Measurements from ENCODE around the gene SLC44A2.

SLC44A2 gene

GRCh38 chr19:10615429-10616023, 9.8 kb upstream of the SLC44A2 start:
- in situ Hi-C loops (cut with MboI; ENCODE audit: low sequenced_read_pairs), result no loop called here

GRCh38 chr19:10617409-10618121, 7.8 kb upstream of the SLC44A2 start:
- in situ Hi-C loops (cut with MboI; ENCODE audit: low sequenced_read_pairs), result no loop called here

GRCh38 chr19:10618846-10619245, 6.5 kb upstream of the SLC44A2 start:
- in situ Hi-C loops (cut with MboI; ENCODE audit: low sequenced_read_pairs), result no loop called here

GRCh38 chr19:10620786-10621185, 4.6 kb upstream of the SLC44A2 start:
- in situ Hi-C loops (cut with MboI; ENCODE audit: low sequenced_read_pairs), result no loop called here

DNA sequence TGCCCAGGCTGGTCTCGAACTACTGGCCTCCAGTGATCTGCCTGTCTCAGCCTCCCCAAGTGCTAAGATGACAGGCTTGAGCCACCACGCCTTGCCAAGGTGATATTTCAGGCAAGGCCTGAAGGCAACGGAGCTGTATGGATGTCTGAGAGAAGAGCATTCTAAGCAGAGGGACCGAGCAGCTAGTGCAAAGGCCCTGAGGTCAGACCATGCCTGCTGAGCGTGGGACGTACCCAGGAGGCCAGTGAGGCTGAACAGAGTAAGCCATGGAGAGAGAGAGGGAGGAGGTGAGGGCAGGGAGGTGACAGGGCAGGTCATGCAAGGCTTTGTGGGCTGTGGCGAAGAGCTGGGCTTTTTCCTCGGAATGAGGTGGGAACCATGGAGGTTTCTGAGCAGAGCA, 3.4 kb upstream of the SLC44A2 start:
- in situ Hi-C loops (cut with MboI; ENCODE audit: low sequenced_read_pairs), result no loop called here

GRCh38 chr19:10624585-10624984, 768 bp upstream of the SLC44A2 start:
- in situ Hi-C loops (cut with MboI; ENCODE audit: low sequenced_read_pairs), result no loop called here

DNA sequence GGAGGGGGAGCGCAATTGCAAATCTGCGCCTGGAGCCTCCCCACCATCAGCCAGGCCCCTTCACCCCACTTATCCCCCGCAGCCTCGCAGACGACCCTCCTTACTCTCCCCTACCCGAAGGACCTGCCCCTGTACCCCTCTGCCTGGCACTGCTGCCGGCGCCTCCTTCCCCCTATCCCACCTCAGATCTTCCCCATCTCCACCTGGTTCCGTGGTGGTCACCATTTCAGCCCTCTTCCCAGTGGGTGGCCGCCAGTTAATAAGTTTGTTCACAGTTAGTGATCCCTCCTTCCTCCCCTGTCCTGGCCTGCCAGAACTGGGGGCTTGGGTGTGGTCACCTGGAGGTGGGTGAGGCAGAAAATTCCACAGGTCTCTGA, 397 bp downstream of the SLC44A2 start:
- in situ Hi-C loops (cut with MboI; ENCODE audit: low sequenced_read_pairs), result no loop called here

DNA sequence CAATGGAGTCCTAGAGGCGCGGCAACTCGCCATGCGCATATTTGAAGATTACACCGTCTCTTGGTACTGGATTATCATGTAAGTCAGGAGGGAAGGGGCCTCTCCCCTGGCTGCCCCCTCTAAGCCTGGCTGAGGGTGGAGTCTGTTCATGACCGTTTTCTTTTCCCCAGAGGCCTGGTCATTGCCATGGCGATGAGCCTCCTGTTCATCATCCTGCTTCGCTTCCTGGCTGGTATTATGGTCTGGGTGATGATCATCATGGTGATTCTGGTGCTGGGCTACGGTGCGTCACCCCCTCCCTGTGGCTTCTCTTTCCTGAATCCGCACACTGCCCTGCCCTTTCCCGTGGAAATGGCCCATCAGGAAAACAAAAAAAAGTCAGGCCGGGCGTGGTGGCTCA, 6.5 kb downstream of the SLC44A2 start:
- in situ Hi-C loops (cut with MboI; ENCODE audit: low sequenced_read_pairs), result no loop called here

GRCh38 chr19:10634430-10634829, 9.1 kb downstream of the SLC44A2 start:
- in situ Hi-C loops (cut with MboI; ENCODE audit: low sequenced_read_pairs), result no loop called here

DNA sequence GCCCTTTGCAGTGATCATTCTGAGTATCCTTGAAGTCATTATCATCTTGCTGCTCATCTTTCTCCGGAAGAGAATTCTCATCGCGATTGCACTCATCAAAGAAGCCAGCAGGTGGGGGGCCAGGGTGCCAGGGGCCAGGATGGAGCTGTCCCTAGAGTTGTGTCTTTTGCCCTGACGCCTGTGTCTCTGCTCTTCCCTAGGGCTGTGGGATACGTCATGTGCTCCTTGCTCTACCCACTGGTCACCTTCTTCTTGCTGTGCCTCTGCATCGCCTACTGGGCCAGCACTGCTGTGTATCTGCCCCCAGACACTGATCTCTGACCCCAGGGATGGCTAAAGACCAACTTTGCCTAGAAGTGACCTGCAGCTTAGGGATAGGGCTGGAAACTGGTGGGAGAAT, 9.6 kb downstream of the SLC44A2 start:
- in situ Hi-C loops (cut with MboI; ENCODE audit: low sequenced_read_pairs), result no loop called here

DNA sequence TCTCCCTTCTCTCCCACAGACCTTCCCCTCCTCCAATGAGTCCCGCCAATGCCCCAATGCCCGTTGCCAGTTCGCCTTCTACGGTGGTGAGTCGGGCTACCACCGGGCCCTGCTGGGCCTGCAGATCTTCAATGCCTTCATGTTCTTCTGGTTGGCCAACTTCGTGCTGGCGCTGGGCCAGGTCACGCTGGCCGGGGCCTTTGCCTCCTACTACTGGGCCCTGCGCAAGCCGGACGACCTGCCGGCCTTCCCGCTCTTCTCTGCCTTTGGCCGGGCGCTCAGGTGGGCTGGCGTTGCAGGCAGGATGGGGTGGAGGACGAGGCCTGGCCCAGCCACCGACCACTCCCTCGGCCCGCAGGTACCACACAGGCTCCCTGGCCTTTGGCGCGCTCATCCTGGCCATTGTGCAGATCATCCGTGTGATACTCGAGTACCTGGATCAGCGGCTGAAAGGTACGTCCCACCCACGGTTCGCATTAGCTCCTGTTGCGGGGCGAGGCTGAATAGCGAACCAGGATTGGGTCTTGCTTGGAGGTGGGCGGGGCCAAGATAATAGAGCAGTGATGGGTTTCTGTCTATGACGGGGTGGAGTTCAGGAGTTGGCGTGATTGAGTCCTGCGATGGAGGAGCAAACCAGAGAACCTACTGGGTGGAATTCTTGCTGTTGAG, 11.1 kb downstream of the SLC44A2 start:
- in situ Hi-C loops (cut with MboI; ENCODE audit: low sequenced_read_pairs), result no loop called here

DNA sequence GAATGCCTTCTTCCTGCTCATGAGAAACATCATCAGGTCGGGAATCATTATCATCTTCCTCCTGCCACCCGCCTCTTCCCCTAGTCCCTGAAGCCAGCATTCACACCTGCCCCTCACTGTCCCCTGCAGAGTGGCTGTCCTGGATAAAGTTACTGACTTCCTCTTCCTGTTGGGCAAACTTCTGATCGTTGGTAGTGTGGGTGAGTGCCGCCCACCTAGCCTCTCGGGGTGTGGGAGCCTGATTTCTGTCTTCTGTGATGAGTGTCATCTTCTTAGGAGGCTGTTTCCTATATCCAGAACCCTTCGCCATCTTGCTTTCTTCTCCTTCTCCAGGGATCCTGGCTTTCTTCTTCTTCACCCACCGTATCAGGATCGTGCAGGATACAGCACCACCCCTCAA, 12.5 kb downstream of the SLC44A2 start:
- in situ Hi-C loops (cut with MboI; ENCODE audit: low sequenced_read_pairs), result no loop called here

- in situ Hi-C loops (cut with MboI; ENCODE audit: low sequenced_read_pairs), result no loop called here
Observed at GRCh38 chr19:10639836-10640235, 14.5 kb downstream of the SLC44A2 start.

DNA sequence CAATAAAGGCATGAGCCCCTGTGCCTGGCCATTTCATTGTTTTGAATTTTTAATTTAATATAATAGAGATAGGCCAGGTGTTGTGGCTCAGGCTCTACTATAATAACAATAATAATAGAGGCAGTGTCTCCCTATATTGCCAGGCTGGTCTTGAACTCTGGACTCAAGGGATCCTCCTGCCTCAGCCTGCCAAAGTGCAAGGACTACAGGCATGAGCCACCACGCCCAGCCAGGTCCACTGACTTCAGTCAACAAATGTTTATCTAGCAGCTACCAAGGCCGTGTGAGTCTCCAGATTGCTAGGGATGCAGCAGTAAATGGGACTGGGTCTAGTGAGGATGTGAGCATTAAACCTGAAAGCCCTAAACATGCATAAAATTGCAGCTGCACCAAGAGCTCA, 15.0 kb downstream of the SLC44A2 start:
- in situ Hi-C loops (cut with MboI; ENCODE audit: low sequenced_read_pairs), result no loop called here

DNA sequence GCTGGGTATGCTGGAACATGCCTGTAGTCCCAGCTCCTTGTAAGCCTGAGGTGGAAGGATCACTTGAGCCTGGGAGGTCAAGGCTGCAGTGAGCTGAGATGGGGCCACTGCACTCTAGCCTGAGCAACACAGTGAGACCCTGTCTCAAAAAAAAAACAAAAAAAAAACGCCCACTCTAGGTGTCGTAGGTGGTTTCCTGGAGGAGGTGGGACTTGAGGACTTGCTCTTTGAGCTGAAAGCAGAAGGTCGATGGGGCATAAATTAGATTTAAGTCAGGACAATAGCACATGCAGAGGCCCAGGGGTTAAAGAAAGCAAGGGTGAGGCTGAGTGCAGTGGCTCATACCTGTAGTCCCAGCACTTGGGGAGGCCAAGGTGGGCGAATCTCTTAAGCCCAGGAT, 15.9 kb downstream of the SLC44A2 start:
- in situ Hi-C loops (cut with MboI; ENCODE audit: low sequenced_read_pairs), result no loop called here

DNA sequence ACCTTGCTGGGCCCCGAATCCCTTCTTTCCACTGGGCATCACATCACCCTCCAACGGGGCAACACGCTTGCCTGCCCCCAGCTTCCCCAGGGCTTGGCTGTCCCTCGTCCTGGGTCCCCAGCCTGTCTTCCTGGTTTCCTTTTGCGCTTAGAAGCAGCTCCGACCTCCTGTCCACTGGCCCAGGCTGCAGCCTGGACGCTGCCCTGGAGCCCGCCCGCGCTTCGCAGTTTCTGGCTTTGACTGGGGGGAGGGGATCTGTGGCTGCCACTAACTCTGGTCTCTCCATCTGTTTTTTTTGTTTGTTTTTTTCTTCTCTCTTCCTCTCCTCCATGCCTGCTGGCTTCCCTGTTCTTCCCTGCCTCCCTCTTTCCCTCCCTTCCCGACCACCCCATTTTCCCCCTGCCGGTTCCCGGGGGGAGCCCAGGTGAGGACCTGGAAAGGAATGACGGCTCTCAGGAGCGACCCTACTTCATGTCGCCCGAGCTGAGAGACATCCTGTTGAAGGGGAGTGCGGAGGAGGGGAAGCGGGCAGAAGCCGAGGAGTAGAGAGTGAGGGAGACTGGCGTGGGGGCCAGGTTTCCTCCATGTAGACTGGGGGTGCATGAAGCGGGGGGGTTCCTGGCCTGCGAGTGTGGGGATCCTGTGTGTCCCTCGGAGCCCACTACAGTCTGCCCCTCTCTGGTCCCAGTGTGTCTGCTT, 17.3 kb downstream of the SLC44A2 start:
- in situ Hi-C loops (cut with MboI; ENCODE audit: low sequenced_read_pairs), result no loop called here

DNA sequence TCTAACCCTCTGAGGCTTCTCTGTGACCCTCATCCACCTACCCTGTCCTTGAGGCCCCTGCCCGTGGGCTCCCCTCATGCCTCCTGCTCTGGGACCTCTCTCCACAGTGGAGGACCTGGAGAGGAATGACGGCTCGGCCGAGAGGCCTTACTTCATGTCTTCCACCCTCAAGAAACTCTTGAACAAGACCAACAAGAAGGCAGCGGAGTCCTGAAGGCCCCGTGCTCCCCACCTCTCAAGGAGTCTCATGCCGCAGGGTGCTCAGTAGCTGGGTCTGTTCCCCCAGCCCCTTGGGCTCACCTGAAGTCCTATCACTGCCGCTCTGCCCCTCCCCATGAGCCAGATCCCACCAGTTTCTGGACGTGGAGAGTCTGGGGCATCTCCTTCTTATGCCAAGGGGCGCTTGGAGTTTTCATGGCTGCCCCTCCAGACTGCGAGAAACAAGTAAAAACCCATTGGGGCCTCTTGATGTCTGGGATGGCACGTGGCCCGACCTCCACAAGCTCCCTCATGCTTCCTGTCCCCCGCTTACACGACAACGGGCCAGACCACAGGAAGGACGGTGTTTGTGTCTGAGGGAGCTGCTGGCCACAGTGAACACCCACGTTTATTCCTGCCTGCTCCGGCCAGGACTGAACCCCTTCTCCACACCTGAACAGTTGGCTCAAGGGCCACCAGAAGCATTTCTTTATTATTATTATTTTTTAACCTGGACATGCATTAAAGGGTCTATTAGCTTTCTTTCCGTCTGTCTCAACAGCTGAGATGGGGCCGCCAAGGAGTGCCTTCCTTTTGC, 18.0 kb downstream of the SLC44A2 start:
- in situ Hi-C loops (cut with MboI; ENCODE audit: low sequenced_read_pairs), result no loop called here

DNA sequence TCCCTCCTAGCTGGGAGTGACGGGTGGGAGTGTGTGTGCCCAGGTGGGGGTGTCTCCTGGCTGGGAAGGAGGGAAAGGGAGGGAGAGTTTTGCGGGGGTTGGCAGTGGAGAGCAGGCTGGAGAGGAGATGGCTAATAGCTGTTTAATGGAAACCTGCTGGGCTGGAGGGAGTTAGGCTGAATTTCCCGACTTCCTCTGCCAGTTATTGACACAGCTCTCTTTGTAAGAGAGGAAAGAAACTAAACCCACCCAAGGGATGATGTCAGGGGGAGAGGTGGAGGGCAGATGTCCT, 18.6 kb downstream of the SLC44A2 start:
- in situ Hi-C loops (cut with MboI; ENCODE audit: low sequenced_read_pairs), result no loop called here

GRCh38 chr19:10644260-10645007, 19.1 kb downstream of the SLC44A2 start:
- in situ Hi-C loops (cut with MboI; ENCODE audit: low sequenced_read_pairs), result no loop called here

- in situ Hi-C loops (cut with MboI; ENCODE audit: low sequenced_read_pairs), result no loop called here
Observed at GRCh38 chr19:10646456-10647159, 21.3 kb downstream of the SLC44A2 start.
